ENCODE measurements around the gene RUSF1.
"Not testable (repeated sequence)": the region's sequence is repeated elsewhere in the genome, so short reads cannot be mapped to it uniquely, and the experiment has no call there.

The RUSF1 gene

GRCh38 chr16:31513884-31514283 lies 5.7 kb upstream of the RUSF1 start:
- no peak for DNase-seq

GRCh38 chr16:31513126-31513525 lies 4.9 kb upstream of the RUSF1 start:
- DNase-seq: no peak

- DNase-seq: no peak
These were observed 560 bp upstream of the RUSF1 start for GRCh38 chr16:31508706-31509195.

DNA sequence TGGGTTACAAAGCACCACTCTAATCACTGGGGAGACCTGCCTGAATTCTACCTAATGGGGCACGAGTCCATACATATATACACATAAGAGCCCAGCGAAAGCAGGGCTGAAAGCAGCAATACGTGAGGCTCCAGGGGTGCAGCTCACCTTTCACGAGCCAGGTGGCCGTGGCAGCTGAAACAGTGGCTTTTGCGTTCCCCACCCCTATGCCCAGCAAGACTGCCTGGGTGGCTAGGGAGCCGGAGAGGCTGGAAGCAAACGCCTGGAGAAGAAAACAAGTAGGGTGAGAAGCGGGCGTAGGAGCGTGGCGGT lies 618 bp downstream of the RUSF1 start:
- no peak for DNase-seq

DNA sequence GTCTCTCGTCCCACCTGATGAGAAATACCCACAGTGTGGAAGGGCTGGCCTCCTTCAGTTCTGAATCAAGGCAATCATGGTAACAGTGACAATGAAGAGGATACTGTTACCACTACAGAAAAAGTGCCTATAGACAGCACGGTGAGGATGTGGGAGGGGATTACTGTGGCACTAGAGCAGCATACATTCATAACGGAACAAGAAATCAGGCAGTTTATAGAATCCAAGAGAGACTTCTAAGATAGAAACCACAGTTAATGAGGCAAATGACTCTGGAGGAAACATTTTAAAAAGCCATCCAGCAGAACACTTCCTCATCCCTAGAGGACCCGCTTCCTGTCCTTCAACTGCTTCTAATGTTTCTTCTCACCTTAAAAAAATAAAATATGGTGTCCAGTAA lies 2.7 kb downstream of the RUSF1 start:
- DNase-seq: no peak

GRCh38 chr16:31504159-31504558 lies 4.0 kb downstream of the RUSF1 start:
- DNase-seq: no peak

DNA sequence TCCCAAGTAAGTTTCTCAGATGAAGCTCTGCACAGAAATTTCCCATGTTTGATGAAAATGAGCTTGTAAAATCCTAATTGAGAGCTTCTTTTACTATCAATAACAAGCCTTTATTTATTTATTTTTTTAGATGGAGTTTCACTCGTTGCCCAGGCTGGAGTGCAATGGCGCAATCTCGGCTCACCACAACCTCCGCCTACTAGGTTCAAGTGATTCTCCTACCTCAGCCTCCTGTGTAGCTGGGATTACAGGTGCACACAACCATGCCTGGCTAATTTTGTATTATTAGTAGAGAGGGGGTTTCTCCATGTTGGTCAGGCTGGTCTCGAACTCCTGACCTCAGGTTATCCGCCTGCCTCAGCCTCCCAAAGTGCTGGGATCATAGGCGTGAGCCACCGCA lies 4.6 kb downstream of the RUSF1 start:
- not testable (repeated sequence) for DNase-seq

- no peak for DNase-seq
These were observed 5.2 kb downstream of the RUSF1 start for GRCh38 chr16:31502981-31503380.

DNA sequence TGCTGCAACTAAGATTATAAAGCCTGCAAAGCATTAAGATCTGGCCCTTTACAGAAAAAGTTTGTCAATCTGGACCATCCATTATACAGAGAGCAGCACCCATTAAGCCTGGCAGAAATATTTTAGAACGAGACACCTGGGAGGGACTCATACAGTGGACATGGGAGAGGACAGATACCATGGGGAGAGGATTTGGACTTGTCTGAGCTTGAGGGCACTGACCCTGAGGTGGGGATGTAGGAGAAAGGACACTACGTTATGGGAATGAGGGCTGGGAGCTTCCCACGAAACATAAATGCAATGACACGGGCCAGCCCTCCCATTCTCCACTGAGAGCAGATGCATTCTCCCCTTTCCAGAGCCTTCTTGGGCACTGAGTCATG lies 6.2 kb downstream of the RUSF1 start:
- no peak for DNase-seq

DNA sequence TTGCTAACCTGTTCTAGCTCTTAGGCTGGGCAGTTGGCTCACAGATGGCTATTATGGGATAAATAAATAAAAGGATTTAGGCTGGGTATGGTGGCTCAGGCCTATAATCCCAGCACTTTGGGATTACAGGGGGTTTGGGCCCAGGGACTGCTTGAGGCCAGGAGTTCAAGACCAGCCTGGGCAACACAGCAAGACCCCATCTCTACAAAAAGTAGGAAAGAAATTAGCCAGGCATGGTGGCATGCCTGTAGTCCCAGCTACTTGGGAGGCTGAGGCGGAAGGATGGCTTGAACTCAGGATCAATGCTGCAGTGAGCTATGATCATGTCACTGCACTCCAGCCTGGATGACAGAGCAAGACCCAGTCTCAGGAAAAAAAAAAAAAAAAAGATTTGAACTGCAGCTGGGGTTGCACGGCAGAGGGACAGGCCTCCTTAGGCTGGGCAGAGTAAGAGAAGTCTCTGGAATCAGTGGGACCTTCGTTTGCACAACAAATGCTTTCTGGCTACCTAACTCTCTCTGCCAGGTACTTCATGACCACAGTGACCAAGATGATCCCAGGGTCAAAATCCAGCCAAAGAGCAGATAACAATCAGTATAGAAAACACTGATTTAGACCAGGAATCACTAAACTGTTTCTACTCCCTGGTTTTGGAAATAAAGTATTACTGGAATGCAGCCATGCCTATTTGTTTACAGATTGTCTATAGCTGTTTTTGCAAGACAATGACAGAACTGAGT lies 6.8 kb downstream of the RUSF1 start:
- DNase-seq: no peak

DNA sequence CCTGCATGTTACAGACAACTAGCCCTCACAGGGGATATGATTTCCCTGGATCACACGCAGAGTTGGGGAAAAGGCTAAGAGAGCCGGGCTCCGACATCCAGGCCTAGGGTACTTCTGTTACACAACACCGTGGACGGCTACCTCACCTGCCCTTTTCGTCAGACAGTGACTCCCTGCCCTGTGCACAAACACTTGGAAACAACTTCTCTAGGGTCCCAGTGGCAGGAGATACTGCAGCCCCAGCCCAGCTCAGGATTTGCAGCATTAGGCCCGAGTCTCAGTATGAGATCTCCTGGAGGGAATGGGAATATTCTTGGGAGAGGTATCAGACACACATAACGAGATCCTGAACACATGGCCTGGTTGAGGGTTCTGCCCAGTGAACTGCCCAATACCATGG lies 8.3 kb downstream of the RUSF1 start:
- DNase-seq: no peak

GRCh38 chr16:31498493-31498892 lies 9.7 kb downstream of the RUSF1 start:
- DNase-seq: no peak

GRCh38 chr16:31496670-31497069 lies 11.5 kb downstream of the RUSF1 start:
- DNase-seq: no peak

- DNase-seq: no peak
These were observed 14.6 kb downstream of the RUSF1 start for GRCh38 chr16:31493506-31494125.

DNA sequence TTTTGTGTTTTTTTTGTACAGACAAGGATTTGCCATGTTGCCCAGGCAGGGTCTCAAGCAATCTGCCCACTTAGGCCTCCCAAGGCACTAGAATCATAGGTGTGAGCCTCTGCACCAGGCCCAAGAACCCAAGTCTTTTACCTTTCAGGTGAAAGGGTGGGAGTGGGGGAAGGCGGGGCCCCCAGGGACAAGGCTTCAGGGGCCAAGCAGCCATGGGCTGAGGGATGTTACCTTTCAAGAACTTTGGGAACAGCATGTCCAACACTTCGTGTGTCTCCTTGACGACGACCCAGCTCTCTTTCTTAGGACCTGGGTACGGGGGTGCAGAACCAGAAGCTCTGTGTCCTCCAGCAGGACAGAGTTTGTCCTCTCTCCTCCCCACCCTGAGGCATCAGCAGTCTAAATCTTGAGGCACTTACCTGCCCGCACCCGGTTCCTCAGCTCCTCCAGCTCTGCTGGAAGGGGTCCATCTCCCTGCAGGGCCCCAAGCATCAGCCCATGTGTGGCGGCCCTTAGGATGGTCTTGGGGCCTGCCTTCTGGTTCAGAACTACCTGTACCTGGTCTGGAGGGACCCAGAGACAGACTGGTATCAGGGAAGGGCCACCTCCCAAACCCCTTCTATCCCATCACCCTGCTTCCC lies 16.3 kb downstream of the RUSF1 start:
- no peak for DNase-seq

DNA sequence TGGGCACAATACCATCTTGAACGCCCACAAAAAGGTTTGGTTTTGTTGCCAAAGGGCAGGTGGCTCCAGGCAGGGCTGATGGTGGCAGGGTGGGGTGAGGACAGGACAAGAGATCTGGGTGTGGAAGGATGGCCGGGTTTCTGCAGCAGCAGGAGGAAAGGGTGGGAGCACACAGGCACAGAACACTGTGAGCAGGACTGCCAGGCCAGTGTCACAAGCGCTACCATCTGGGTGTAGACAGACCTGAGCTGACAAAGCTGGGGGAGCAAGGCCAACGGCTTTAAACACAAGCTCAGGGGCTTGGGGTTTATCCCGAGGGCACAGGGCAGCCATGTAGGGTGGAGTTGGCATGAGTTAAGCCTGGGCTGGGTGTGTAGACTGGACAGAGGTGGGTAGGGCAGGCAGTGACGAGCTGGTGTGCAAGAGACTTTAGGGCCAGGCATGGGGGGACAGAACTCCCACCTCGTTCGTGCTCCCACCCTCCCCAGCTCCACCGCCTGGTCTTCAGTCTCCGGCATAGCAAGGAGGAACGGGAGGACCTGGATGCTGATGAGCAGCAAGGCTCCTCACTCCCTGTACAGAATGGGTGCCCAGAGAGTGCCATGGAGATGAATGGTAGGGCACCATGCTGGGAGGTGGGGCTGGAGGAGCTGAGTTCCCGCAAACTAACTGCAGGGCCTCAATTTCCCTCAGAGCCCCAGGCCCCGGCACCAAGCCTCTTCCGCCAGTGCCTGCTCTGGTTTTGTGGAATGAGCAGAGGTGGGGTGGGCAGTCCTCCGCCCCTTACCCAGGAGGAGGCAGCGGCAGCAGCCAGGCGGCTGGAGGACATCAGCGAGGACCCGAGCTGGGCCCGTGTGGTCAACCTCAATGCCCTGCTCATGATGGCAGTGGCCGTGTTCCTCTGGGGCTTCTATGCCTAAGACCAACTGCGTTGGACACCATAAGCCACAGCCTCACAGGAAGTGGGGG lies 18.3 kb downstream of the RUSF1 start:
- DNase-seq: peak; percentile 32

GRCh38 chr16:31489298-31489564 lies 19.0 kb downstream of the RUSF1 start:
- no peak for DNase-seq

- DNase-seq: peak; percentile 60
These were observed 19.5 kb downstream of the RUSF1 start for GRCh38 chr16:31488468-31489297.

DNA sequence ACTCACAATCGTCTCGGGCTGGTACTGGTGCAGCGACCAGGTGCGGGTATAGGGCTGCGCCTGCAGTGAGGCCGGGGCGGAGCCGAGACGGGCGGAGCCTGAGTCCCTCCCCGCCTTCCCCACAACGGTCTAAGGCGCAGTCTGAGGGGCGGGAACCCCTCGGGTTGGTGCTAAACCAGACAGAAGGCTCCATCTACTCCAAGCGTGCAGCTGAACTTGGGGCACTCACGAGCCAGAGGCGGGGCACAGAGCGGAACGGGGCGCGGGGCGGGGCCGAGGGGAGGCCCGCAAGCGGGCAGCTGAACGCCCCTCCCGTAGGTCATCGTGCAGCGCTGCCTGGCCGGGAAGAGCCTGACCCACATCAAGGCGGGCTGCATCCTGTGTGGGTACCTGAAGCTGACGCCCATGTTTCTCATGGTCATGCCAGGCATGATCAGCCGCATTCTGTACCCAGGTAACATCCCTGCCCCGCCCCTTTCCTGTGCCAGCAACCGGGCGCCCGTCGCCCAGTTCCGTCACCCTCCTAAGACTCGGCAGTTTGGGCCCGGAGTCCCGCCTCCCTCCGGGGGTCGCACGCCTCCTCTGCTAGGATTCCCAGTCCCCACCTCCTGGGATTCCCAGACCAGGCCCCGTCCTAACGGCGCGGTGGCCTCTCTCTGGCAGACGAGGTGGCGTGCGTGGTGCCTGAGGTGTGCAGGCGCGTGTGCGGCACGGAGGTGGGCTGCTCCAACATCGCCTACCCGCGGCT lies 20.3 kb downstream of the RUSF1 start:
- peak; percentile 67 for DNase-seq

DNA sequence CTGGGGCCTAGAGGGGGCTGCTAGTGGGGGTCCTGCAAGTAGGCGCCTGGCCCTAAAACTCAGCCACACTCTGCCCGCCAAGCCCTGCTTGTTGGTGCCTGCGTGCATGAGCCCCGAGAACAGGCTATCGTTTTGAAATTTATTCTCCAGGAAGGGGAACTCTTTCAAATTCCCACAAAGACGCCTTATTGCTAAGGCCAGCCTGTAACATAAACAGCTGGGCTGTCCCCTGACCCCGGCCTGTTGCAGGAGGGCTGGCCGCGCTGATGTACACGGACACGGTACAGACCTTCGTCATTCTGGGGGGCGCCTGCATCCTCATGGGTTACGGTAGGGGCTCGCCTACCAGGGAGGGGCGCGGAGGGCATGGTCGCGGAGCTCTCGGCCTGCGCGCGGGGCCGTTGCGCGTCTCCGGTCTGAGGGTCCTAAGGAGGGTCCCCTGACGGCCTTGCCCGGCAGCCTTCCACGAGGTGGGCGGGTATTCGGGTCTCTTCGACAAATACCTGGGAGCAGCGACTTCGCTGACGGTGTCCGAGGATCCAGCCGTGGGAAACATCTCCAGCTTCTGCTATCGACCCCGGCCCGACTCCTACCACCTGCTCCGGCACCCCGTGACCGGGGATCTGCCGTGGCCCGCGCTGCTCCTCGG lies 21.0 kb downstream of the RUSF1 start:
- DNase-seq: peak; percentile 32

DNA sequence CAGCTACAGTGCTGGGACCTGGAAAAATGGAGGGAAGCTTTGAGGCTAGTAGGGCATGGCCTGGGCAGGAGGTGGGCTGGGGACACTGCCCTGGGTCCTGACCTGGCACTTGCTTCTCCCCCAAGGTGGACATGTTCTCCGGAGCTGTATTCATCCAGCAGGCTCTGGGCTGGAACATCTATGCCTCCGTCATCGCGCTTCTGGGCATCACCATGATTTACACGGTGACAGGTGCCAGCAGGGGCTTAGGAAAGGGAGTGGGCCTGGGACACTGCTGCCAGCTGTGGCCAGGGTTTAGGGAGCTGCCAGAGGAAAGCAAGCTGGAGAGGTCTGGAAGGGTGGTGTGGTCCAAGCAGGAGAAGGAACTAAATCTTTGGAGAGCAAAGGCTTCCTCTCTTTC lies 22.1 kb downstream of the RUSF1 start:
- DNase-seq: peak; percentile 70

All from left hindlimb (tissue), 1 donor.